ENCODE measurements around the gene XIRP2. TPM values are rescaled to one million over a fixed set of nuclear protein-coding genes. Genes with fewer than 3 reads are reported as not detected.

The XIRP2 gene
- total and polyA plus RNA-seq, 2 of the 13 experiments (the other 11 are each of a cell fraction or from before 2014, with no cell fraction given), result 0.04 to 0.05 TPM

- TF ChIP-seq ZNF781 (CRISPR knock-in tag; IDR thresholded peaks at IDR 0.05; ENCODE audit: borderline replicate concordance, not compliant biosample characterization) (no peak), ZNF784 (CRISPR knock-in tag; IDR thresholded peaks at IDR 0.05; ENCODE audit: borderline replicate concordance) (no peak), CREBL2 (CRISPR knock-in tag; IDR thresholded peaks at IDR 0.05; ENCODE audit: borderline replicate concordance) (no peak), HOMEZ (CRISPR knock-in tag; IDR thresholded peaks at IDR 0.05; ENCODE audit: low read depth) (peak; percentile 96), KLF6 (CRISPR knock-in tag; IDR thresholded peaks at IDR 0.05) (peak; percentile 62; the same call in 1 of the 2 replicates), AGO2 (optimal IDR thresholded peaks at IDR 0.05; ENCODE audit: low read depth, low read length) (no peak), ARID5B (CRISPR knock-in tag; IDR thresholded peaks at IDR 0.05) (peak; percentile 99), CCDC6 (CRISPR knock-in tag; IDR thresholded peaks at IDR 0.05) (no peak), LRRFIP1 (CRISPR knock-in tag; conservative IDR thresholded peaks at IDR 0.05) (no peak), ZNF331 (CRISPR knock-in tag; IDR thresholded peaks at IDR 0.05) (peak; percentile 92), MIER3 (CRISPR knock-in tag; IDR thresholded peaks at IDR 0.05; ENCODE audit: borderline replicate concordance) (peak; percentile 88; the same call in 1 of the 2 replicates), DMAP1 (CRISPR knock-in tag; IDR thresholded peaks at IDR 0.05) (no peak), SNRNP70 (IDR thresholded peaks at IDR 0.05; ENCODE audit: low read depth, low read length) (no peak), ZNF446 (CRISPR knock-in tag; IDR thresholded peaks at IDR 0.05) (no peak), KMT2B (CRISPR knock-in tag; IDR thresholded peaks at IDR 0.05) (no peak), PLSCR1 (CRISPR knock-in tag; IDR thresholded peaks at IDR 0.05; ENCODE audit: borderline replicate concordance) (no peak), RNF2 (conservative IDR thresholded peaks at IDR 0.05; ENCODE audit: low read depth) (no peak), ZNF639 (CRISPR knock-in tag; conservative IDR thresholded peaks at IDR 0.05) (0 out of 2 replicates have a peak, but pooled peaks have one; percentile 57)
Observed at GRCh38 chr2:167103028-167103756, 214.9 kb downstream of the XIRP2 start (continued).
